ENCODE measurements around the gene EDC4. TPM values are rescaled to one million over a fixed set of nuclear protein-coding genes. Genes with fewer than 3 reads are reported as not detected.

EDC4 gene
- total RNA-seq, 1 donor from 2014 or later, result 48.8 TPM

DNA sequence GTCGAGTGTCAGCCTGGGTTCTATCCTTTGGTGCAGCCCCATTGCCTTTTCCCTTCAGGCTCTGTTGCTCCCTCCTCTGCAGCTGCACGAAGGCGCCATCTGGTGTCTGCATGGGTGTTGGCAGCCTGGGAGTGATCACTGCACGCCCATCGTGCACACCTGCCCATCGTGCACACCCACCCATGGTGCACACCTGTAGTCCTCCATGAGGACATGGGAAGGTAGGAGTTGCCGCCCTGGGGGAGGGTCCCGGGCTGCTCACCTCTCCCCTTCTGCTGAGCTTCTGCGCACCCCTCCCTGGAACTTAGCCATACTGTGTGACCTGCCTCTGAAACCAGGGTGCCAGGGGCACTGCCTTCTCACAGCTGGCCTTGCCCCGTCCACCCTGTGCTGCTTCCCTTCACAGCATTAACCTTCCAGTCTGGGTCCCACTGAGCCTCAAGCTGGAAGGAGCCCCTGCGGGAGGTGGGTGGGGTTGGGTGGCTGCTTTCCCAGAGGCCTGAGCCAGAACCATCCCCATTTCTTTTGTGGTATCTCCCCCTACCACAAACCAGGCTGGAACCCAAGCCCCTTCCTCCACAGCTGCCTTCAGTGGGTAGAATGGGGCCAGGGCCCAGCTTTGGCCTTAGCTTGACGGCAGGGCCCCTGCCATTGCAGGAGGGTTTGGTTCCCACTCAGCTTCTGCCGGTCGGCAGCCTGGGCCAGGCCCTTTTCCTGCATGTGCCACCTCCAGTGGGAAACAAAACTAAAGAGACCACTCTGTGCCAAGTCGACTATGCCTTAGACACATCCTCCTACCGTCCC is 55.9 kb downstream of the EDC4 start:
- ATAC-seq (peak; percentile 79), DNase-seq (peak; percentile 83)
- H3K4me1 ChIP-seq, result peaks cover 10% of the 10 kb centered on the region
- no peak overlapping the region for H3K27ac ChIP-seq
- TF ChIP-seq, protein P1, sequence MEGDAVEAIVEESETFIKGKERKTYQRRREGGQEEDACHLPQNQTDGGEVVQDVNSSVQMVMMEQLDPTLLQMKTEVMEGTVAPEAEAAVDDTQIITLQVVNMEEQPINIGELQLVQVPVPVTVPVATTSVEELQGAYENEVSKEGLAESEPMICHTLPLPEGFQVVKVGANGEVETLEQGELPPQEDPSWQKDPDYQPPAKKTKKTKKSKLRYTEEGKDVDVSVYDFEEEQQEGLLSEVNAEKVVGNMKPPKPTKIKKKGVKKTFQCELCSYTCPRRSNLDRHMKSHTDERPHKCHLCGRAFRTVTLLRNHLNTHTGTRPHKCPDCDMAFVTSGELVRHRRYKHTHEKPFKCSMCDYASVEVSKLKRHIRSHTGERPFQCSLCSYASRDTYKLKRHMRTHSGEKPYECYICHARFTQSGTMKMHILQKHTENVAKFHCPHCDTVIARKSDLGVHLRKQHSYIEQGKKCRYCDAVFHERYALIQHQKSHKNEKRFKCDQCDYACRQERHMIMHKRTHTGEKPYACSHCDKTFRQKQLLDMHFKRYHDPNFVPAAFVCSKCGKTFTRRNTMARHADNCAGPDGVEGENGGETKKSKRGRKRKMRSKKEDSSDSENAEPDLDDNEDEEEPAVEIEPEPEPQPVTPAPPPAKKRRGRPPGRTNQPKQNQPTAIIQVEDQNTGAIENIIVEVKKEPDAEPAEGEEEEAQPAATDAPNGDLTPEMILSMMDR (IDR thresholded peaks at IDR 0.05), result peak; percentile 82
- no peaks in the 10 kb centered on the region for H3K27me3 ChIP-seq
- H3K9me3 ChIP-seq, result no peaks in the 10 kb centered on the region
- peaks cover 28% of the 10 kb centered on the region for H3K36me3 ChIP-seq
- no peak overlapping the region for H3K4me3 ChIP-seq
- intact Hi-C loops (cut with DNase I), result loop anchor here (10.0 kb wide), 2 partner anchors 104 to 254 kb away; no protein-coding TSS in a partner anchor

DNA sequence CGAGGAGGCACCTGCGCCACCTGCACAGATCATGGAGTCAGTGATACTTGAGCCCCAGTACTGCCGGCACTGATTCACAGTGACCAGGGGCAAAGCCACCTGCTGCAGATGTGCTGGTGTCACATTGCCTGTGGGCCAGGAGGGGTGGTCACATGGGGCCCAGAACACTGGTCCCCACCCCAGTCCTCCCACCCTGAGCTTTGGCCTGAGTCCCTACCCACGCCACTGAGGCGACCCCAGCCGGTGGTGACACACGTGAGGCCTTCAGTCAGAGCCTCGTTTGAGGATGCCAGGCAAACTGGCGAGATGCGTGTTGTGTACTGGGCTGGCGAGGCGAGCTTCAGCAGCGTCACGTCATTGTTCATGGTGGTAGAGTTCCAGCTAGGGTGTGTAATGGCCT is 57.3 kb downstream of the EDC4 start:
- Histone ChIP-seq H3K9me3 (no peaks in the 10 kb centered on the region), H3K4me1 (peaks cover 15% of the 10 kb centered on the region), H3K27me3 (no peaks in the 10 kb centered on the region), H3K36me3 (peaks cover 42% of the 10 kb centered on the region), H3K27ac (no peak overlapping the region), H3K4me3 (no peak overlapping the region)
- intact Hi-C loops (cut with DNase I), result no loop called here
- no peak for ATAC-seq
- DNase-seq, result no peak
- TF ChIP-seq, protein P1 (IDR thresholded peaks at IDR 0.05), result no peak

GRCh38 chr16:67930678-67931211 is 57.9 kb downstream of the EDC4 start:
- TF ChIP-seq, protein P1 (IDR thresholded peaks at IDR 0.05), result no peak
- peaks cover 42% of the 10 kb centered on the region for H3K36me3 ChIP-seq
- ATAC-seq (no peak), DNase-seq (no peak)
- no peak overlapping the region for H3K27ac ChIP-seq
- no peak overlapping the region for H3K4me3 ChIP-seq
- intact Hi-C loops (cut with DNase I), result no loop called here
- H3K27me3 ChIP-seq, result no peaks in the 10 kb centered on the region
- H3K4me1 ChIP-seq, result peaks cover 15% of the 10 kb centered on the region
- H3K9me3 ChIP-seq, result no peaks in the 10 kb centered on the region

Other genes with a start within 250 kb of the EDC4 start
- gene CARMIL2, start 227.9 kb upstream of the EDC4 start, total RNA-seq, result 6.3 TPM
- gene ACD, start 212.8 kb upstream of the EDC4 start, total RNA-seq, result 14.3 TPM
- 4.7 TPM for gene PARD6A, start 212.1 kb upstream of the EDC4 start, total RNA-seq
- gene ENKD1, start 206.3 kb upstream of the EDC4 start, total RNA-seq, result 14.5 TPM
- 3.8 TPM for gene C16orf86, start 206.2 kb upstream of the EDC4 start, total RNA-seq
- 18.2 TPM for gene GFOD2, start 153.7 kb upstream of the EDC4 start, total RNA-seq
- 19.2 TPM for gene RANBP10, start 66.5 kb upstream of the EDC4 start, total RNA-seq
- 0.55 TPM for gene TSNAXIP1, start 66.2 kb upstream of the EDC4 start, total RNA-seq
- 25.1 TPM for gene THAP11, start 30.7 kb upstream of the EDC4 start, total RNA-seq
- 55.0 TPM for gene NUTF2, start 26.1 kb upstream of the EDC4 start, total RNA-seq
- gene CENPT, start 25.4 kb upstream of the EDC4 start, total RNA-seq, result 30.0 TPM
- gene NRN1L, start 11.8 kb downstream of the EDC4 start, total RNA-seq, result 0.69 TPM
- 29.7 TPM for gene PSKH1, start 20.2 kb downstream of the EDC4 start, total RNA-seq
- 0.96 TPM for gene CTRL, start 58.8 kb downstream of the EDC4 start, total RNA-seq
- gene PSMB10, start 63.8 kb downstream of the EDC4 start, total RNA-seq, result 71.6 TPM
- gene LCAT, start 71.1 kb downstream of the EDC4 start, total RNA-seq, result 40.2 TPM
- gene SLC12A4, start 95.6 kb downstream of the EDC4 start, total RNA-seq, result 102 TPM
- not detected for gene DPEP3, start 107.4 kb downstream of the EDC4 start, total RNA-seq
- 16.4 TPM for gene DPEP2, start 126.4 kb downstream of the EDC4 start, total RNA-seq
- gene DPEP2NB, start 142.9 kb downstream of the EDC4 start, total RNA-seq, result not detected
- gene DDX28, start 150.2 kb downstream of the EDC4 start, total RNA-seq, result 9.9 TPM
- 11.2 TPM for gene DUS2, start 150.2 kb downstream of the EDC4 start, total RNA-seq
- 74.5 TPM for gene NFATC3, start 212.3 kb downstream of the EDC4 start, total RNA-seq